ENCODE results near the gene PHLPP1. TPM values are rescaled to one million over a fixed set of nuclear protein-coding genes. Genes with fewer than 3 reads are reported as not detected.

Gene PHLPP1
- total RNA-seq, 2 donors from 2014 or later: 4.6 to 5.9 TPM

GRCh38 chr18:62842898-62843297 lies 127.6 kb downstream of the PHLPP1 start:
- Histone ChIP-seq H3K4me3 (no peak overlapping the region), H3K27me3 (no peaks in the 10 kb centered on the region), H3K9me3 (no peaks in the 10 kb centered on the region), H3K4me1 (no peaks in the 10 kb centered on the region), H3K27ac (no peak overlapping the region), H3K36me3 (no peaks in the 10 kb centered on the region)
- DNase-seq (ENCODE audit: low spot score): no peak
- TF ChIP-seq, protein P1, sequence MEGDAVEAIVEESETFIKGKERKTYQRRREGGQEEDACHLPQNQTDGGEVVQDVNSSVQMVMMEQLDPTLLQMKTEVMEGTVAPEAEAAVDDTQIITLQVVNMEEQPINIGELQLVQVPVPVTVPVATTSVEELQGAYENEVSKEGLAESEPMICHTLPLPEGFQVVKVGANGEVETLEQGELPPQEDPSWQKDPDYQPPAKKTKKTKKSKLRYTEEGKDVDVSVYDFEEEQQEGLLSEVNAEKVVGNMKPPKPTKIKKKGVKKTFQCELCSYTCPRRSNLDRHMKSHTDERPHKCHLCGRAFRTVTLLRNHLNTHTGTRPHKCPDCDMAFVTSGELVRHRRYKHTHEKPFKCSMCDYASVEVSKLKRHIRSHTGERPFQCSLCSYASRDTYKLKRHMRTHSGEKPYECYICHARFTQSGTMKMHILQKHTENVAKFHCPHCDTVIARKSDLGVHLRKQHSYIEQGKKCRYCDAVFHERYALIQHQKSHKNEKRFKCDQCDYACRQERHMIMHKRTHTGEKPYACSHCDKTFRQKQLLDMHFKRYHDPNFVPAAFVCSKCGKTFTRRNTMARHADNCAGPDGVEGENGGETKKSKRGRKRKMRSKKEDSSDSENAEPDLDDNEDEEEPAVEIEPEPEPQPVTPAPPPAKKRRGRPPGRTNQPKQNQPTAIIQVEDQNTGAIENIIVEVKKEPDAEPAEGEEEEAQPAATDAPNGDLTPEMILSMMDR (IDR thresholded peaks at IDR 0.05): no peak

DNA sequence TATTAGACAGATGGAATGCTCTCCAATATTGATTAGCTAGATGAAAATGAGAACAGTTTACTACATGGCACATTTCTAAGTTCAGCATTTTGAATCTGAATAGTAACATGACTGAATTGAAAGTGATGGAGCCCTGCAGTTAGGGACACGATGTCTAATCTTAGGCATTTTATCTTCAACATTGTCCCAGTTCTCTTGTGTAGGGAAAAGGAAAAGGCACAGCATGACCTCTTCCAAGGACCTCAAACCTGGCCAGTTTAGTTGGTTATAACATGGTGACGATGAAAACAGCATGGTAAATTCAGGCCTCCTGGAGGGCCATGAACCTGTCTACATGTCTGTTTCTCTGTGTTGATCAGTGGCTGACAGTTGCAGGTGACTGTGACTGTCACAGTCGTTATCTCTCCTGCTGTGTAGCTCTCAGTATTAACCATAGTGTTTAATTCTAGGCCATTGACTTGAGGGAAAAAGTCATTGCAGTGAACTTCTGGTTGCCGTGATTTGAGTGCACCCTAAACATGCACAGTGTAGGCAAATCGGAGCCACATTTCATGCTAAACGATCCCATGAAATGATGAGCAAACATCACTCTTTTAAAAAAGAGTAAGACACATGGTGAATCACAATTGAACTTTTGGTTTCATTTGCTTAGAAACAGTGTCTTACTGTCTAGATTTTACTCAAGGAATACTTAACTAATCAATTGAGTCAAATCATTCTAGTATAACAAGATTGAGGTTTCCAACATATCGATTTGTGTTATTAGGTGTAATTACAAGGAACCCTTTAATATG lies 129.7 kb downstream of the PHLPP1 start:
- peak overlapping the region in 1 of 2 donors; percentile 1 for H3K27ac ChIP-seq
- H3K27me3 ChIP-seq: no peaks in the 10 kb centered on the region
- H3K9me3 ChIP-seq: no peaks in the 10 kb centered on the region
- DNase-seq (ENCODE audit: low spot score): no peak
- H3K4me1 ChIP-seq: no peaks in the 10 kb centered on the region
- H3K4me3 ChIP-seq: no peak overlapping the region
- TF ChIP-seq, protein P1 (IDR thresholded peaks at IDR 0.05): no peak
- H3K36me3 ChIP-seq: no peaks in the 10 kb centered on the region

GRCh38 chr18:62846313-62846712 lies 131.0 kb downstream of the PHLPP1 start:
- Histone ChIP-seq H3K27me3 (no peaks in the 10 kb centered on the region), H3K27ac (no peak overlapping the region), H3K36me3 (no peaks in the 10 kb centered on the region), H3K4me1 (peaks cover 0 to 5% of the 10 kb centered on the region in 2 donors), H3K4me3 (no peak overlapping the region), H3K9me3 (no peaks in the 10 kb centered on the region)
- TF ChIP-seq, protein P1 (IDR thresholded peaks at IDR 0.05): no peak
- DNase-seq (ENCODE audit: low spot score): no peak

DNA sequence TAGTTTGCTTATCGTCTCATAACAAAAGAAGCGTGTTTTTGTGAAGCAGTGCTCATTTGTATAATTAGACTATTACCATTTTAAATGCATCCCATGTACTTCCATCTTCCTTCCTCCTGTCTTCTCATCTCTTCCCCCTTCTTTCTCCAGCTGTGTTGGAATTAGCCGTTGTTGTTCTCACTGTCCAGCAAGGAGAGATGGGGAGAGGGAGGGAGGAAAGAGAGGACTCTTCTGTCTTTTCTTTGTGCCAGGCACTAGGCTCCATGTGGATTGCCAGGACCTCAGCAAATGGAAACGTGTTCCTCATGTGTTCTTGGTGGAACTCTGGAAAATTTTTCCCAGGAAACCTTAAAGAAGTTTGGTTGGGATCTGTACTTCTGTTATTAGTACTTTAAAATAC lies 131.7 kb downstream of the PHLPP1 start:
- no peak overlapping the region for H3K27ac ChIP-seq
- TF ChIP-seq, protein P1 (IDR thresholded peaks at IDR 0.05): no peak

GRCh38 chr18:62848946-62849345 lies 133.6 kb downstream of the PHLPP1 start:
- Histone ChIP-seq H3K4me3 (no peak overlapping the region), H3K27me3 (no peaks in the 10 kb centered on the region), H3K4me1 (peaks cover 0 to 5% of the 10 kb centered on the region in 2 donors), H3K9me3 (no peaks in the 10 kb centered on the region), H3K36me3 (no peaks in the 10 kb centered on the region), H3K27ac (no peak overlapping the region)
- TF ChIP-seq, protein P1 (IDR thresholded peaks at IDR 0.05): no peak
- DNase-seq (ENCODE audit: low spot score): no peak

More for the DNA sequence above, 131.7 kb downstream of the PHLPP1 start:
- H3K9me3 ChIP-seq: no peaks in the 10 kb centered on the region
- H3K4me3 ChIP-seq: no peak overlapping the region
- no peaks in the 10 kb centered on the region for H3K27me3 ChIP-seq
- no peak for DNase-seq (ENCODE audit: low spot score)
- no peaks in the 10 kb centered on the region for H3K36me3 ChIP-seq
- H3K4me1 ChIP-seq: peaks cover 0 to 5% of the 10 kb centered on the region in 2 donors

All from right atrium auricular region (tissue), 2 donors.